Measurements from ENCODE around the gene CHRDL2.

GRCh38 chr11:74647404-74647803, 83.8 kb downstream of the CHRDL2 start:
- TF ChIP-seq CTCF (IDR thresholded peaks at IDR 0.05; ENCODE audit: poor library complexity) = no peak
- no peak for TF ChIP-seq EZH2 (IDR thresholded peaks at IDR 0.05; ENCODE audit: borderline replicate concordance)
- TF ChIP-seq EZH2phosphoT487 (IDR thresholded peaks at IDR 0.05; ENCODE audit: low read depth, severe bottlenecking, unreplicated experiment) = no peak

All from hepatocyte (in vitro differentiated cells).